Natural killer cell (primary cell): ENCODE data around the gene THPO. TPM values are rescaled to one million over a fixed set of nuclear protein-coding genes. Genes with fewer than 3 reads are reported as not detected.

ENCODE experiments used
- ATAC-seq, 3 donors: fragments of 150-1000 bp in 2 of 3; fragments of 200-7000 bp in 1 of 3; cut with Tn5 transposase; 1 replicate in 1 of 3; 2 replicates in 2 of 3; pipeline ENCODE4 v1.10.0; 2021; ENCODE audit warnings: mild to moderate bottlenecking in 2 of 3, moderate library complexity in 2 of 3
- DNase-seq, 2 donors: peaks; one replicate each; pipeline versions ENCODE4 v3.0.0 to v3.0.0-alpha.2; 2013 to 2021; ENCODE audit warnings: mixed read lengths in 1 of 2
- H3K27ac ChIP-seq: one replicate; pipeline ENCODE4 v1.5.1; 2013; ENCODE audit warnings: mild to moderate bottlenecking, low read length
- H3K27me3 ChIP-seq: one replicate; pipeline ENCODE4 v1.6.1; 2013; ENCODE audit warnings: low read length; ENCODE audit not compliant: control insufficient read depth, insufficient read depth
- H3K36me3 ChIP-seq: one replicate; pipeline ENCODE4 v1.6.1; 2013; ENCODE audit warnings: low read length; ENCODE audit not compliant: control insufficient read depth, insufficient read depth
- H3K4me1 ChIP-seq: one replicate; pipeline ENCODE4 v1.6.1; 2013; ENCODE audit warnings: low read length; ENCODE audit not compliant: control insufficient read depth, insufficient read depth
- H3K4me3 ChIP-seq: one replicate; pipeline ENCODE4 v1.5.1; 2013; ENCODE audit warnings: low read length
- H3K9me3 ChIP-seq: one replicate; pipeline ENCODE4 v1.6.1; 2013; ENCODE audit warnings: low read length; ENCODE audit not compliant: control insufficient read depth, insufficient read depth
- H3K27ac Mint-ChIP-seq, 2 donors: one replicate each; pipeline ENCODE4 v1.8.0; 2022; ENCODE audit warnings: mild to moderate bottlenecking in 2 of 2, mixed read lengths in 2 of 2, moderate library complexity in 1 of 2
- H3K27me3 Mint-ChIP-seq, 2 donors: one replicate each; pipeline ENCODE4 v1.8.0; 2022; ENCODE audit warnings: low read depth in 2 of 2, mixed read lengths in 2 of 2
- H3K36me3 Mint-ChIP-seq: one replicate; pipeline ENCODE4 v1.8.0; 2022; ENCODE audit warnings: mixed read lengths
- H3K4me1 Mint-ChIP-seq, 2 donors: one replicate each; pipeline ENCODE4 v1.8.0; 2022; ENCODE audit warnings: mixed read lengths in 2 of 2
- H3K4me3 Mint-ChIP-seq: one replicate; pipeline ENCODE4 v1.8.0; 2022; ENCODE audit warnings: mild to moderate bottlenecking, moderate library complexity, mixed read lengths
- H3K9me3 Mint-ChIP-seq, 2 donors: one replicate each; pipeline ENCODE4 v1.8.0; 2022; ENCODE audit warnings: mixed read lengths in 2 of 2
- WGBS: methylation state at CpG from one replicate; pipeline ENCODE4 v1.1.7; 2013; ENCODE audit warnings: missing lambda C conversion rate; ENCODE audit not compliant: insufficient coverage; 5-methylcytosine and 5-hydroxymethylcytosine counted together
- intact Hi-C: fragments of 100-400 bp; cut with micrococcal nuclease; formaldehyde crosslinking; loops from one replicate; pipeline ENCODE4 v1.14.2; 2022
- total RNA-seq, 4 donors: library from RNA; stranded (reverse); fragments of 120-200 nt in 1 of 4; gene quantifications; one replicate each; pipeline versions ENCODE4 v1.2.3 to v1.2.4, GENCODE V29; 2013 to 2022
- TF ChIP-seq, protein P1 (sequence below): fragments of 200-600 bp; IDR thresholded peaks from one replicate; pipeline ENCODE4 v1.8.0; 2022; ENCODE audit warnings: antibody characterized with exemption

The THPO gene
- total RNA-seq, 3 donors from 2014 or later (not counting 1 experiment from before 2014, with no cell fraction given), result not detected

DNA sequence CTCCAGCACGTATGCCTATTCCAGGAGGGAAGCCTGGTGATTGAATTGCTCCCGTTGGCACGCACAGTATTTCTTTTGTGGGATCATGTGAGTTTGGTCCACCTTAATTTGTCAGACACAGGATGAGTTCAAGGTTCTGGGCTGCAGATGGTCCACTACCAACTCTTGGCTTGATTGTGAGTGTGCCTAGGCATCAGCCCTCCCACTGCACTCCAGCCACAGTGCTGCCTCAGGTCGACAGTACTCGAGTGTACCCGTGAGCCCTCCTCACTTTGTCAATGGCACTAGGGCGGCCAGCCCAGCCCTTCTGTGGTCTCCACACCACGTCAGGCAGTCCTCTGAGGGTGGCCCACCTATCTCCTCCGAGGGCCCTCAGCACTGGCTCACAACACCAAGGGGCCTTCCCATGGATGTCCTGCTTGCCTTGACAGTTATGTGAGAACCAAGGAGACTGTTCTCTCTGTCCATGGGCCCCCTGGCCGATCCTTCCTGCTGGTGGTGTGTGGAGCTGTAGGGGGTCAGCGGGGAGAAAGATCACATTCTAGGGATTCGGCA, 32.0 kb upstream of the THPO start:
- H3K4me1 Mint-ChIP-seq, result no peaks in the 10 kb centered on the region
- WGBS, result 71% methylated on average over 11 of the region's 12 CpGs
- ATAC-seq (no peak), DNase-seq (no peak)
- Histone ChIP-seq H3K36me3 (no peaks in the 10 kb centered on the region), H3K27ac (no peak overlapping the region), H3K4me3 (no peak overlapping the region), H3K9me3 (no peaks in the 10 kb centered on the region), H3K4me1 (no peaks in the 10 kb centered on the region), H3K27me3 (no peaks in the 10 kb centered on the region)
- no peaks in the 10 kb centered on the region for H3K36me3 Mint-ChIP-seq
- no peaks in the 10 kb centered on the region for H3K9me3 Mint-ChIP-seq
- intact Hi-C loops, result loop anchor here (10.0 kb wide), 1 partner anchor 135 kb away; no protein-coding TSS in a partner anchor
- no peak overlapping the region for H3K27ac Mint-ChIP-seq
- TF ChIP-seq, protein P1, sequence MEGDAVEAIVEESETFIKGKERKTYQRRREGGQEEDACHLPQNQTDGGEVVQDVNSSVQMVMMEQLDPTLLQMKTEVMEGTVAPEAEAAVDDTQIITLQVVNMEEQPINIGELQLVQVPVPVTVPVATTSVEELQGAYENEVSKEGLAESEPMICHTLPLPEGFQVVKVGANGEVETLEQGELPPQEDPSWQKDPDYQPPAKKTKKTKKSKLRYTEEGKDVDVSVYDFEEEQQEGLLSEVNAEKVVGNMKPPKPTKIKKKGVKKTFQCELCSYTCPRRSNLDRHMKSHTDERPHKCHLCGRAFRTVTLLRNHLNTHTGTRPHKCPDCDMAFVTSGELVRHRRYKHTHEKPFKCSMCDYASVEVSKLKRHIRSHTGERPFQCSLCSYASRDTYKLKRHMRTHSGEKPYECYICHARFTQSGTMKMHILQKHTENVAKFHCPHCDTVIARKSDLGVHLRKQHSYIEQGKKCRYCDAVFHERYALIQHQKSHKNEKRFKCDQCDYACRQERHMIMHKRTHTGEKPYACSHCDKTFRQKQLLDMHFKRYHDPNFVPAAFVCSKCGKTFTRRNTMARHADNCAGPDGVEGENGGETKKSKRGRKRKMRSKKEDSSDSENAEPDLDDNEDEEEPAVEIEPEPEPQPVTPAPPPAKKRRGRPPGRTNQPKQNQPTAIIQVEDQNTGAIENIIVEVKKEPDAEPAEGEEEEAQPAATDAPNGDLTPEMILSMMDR, result no peak
- no peak overlapping the region for H3K4me3 Mint-ChIP-seq
- H3K27me3 Mint-ChIP-seq, result peaks cover 0 to 14% of the 10 kb centered on the region in 2 donors

DNA sequence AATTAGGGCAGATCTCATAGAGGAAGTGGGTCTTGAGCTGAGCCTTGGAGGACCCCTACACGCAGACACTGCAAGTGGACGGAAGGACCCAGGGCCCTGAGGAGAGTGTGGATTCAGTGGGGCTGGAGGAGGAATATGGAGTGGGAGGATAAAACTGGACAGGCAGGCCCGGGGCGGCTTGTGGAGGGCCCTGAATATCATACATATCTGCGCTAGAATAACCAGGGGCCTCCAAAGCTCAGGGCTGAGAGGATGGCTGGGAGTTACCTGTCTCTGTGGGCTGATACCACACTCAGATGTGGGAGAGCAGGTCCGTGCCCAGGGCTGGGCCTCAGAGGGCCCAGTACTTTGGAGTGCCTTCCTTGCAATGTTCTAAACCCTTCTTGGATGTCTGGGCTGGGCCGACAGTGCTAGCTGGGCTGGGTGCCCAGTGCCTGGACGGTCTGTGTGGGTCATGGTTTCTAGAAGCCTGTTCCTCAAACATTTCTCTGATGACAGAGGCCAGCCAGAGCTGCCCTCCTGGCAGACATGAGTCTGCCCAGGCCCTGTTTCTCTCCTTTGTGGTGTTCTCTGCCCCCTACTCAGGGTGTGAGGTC, 31.4 kb upstream of the THPO start:
- no peaks in the 10 kb centered on the region for H3K4me1 ChIP-seq
- no peaks in the 10 kb centered on the region for H3K9me3 ChIP-seq
- Mint-ChIP-seq H3K4me1 (no peaks in the 10 kb centered on the region), H3K36me3 (no peaks in the 10 kb centered on the region), H3K27ac (no peak overlapping the region), H3K4me3 (no peak overlapping the region), H3K27me3 (peaks cover 0 to 14% of the 10 kb centered on the region in 2 donors), H3K9me3 (no peaks in the 10 kb centered on the region)
- no peak overlapping the region for H3K4me3 ChIP-seq
- TF ChIP-seq, protein P1, result no peak
- DNase-seq (no peak), ATAC-seq (no peak)
- H3K27ac ChIP-seq, result no peak overlapping the region
- WGBS, result 89% methylated on average over 8 of the region's 8 CpGs
- H3K36me3 ChIP-seq, result no peaks in the 10 kb centered on the region
- intact Hi-C loops, result no loop called here
- H3K27me3 ChIP-seq, result no peaks in the 10 kb centered on the region

DNA sequence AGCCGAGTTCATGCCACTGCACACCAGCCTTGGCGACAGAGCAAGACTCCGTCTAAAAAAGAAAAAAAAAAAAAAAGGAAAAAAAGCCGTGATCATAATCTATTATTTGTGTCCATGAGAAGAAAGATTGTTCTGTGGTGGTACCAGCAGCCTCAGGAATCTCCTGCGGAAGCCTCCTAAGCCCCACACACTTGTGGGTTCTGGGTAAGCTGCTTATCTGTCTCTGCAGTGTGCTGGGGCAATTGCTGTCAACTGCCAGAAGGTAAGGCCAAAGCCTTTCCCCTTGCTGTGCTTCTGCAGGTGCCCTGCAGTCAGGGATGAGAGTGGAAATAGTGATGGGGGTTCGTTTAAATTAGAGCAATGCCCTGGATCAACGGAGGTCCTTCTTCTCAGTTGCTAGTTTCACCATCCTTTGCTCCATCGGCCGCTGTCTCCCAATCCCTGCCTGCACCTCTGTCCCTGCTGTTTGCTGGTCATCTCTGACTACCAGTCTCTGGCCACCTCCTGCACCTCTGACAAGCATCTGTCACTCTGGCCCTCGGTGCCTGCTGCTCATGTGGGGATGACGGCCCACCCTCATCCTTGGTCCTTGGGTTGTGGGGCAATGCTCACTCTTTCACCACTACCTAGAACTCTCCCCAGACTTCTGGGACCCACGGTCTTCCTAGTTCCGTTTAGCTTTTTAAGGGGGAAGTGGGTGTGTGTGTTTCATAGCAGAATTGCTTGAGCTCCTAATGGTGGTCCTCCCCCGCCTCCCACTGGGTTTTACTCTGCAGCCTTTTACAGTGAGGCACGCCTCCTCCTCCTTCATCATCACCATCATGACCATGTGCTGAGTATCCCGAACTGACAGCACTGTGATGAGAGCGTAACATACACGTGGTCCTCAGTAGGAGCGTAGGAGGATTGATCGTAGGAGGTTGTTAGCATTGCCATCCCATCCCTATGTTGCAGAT, 27.3 kb upstream of the THPO start:
- Mint-ChIP-seq H3K27ac (no peak overlapping the region), H3K36me3 (no peaks in the 10 kb centered on the region), H3K27me3 (peaks cover 6 to 12% of the 10 kb centered on the region in 2 donors), H3K4me1 (no peaks in the 10 kb centered on the region), H3K4me3 (no peak overlapping the region), H3K9me3 (no peaks in the 10 kb centered on the region)
- WGBS, result 75% methylated on average over 18 of the region's 20 CpGs
- DNase-seq (no peak), ATAC-seq (no peak)
- H3K36me3 ChIP-seq, result no peaks in the 10 kb centered on the region
- H3K27me3 ChIP-seq, result no peaks in the 10 kb centered on the region
- H3K4me1 ChIP-seq, result no peaks in the 10 kb centered on the region
- intact Hi-C loops, result no loop called here
- no peaks in the 10 kb centered on the region for H3K9me3 ChIP-seq
- TF ChIP-seq, protein P1, result no peak
- no peak overlapping the region for H3K4me3 ChIP-seq
- H3K27ac ChIP-seq, result no peak overlapping the region
